Gastroesophageal sphincter (tissue), 3 donors: ENCODE results near the gene HTRA1.

Experiments
- CTCF ChIP-seq, 4 experiments: fragments of 200-600 bp in 2 of 4; fragments of 450-650 bp in 2 of 4; sonication (generic) in 1 of 4; IDR thresholded peaks; one replicate each; pipeline ENCODE4 v1.5.1; 2017 to 2019; ENCODE audit warnings: antibody characterized with exemption in 4 of 4, mild to moderate bottlenecking in 2 of 4, moderate library complexity in 2 of 4
- EP300 ChIP-seq: sonication (generic); formaldehyde crosslinking; IDR thresholded peaks from one replicate; pipeline ENCODE4 v1.6.1; 2017; ENCODE audit warnings: antibody characterized with exemption, mild to moderate bottlenecking
- POLR2A ChIP-seq, 2 donors: fragments of 450-650 bp; IDR thresholded peaks; one replicate each; pipeline ENCODE4 v1.6.1; 2017; ENCODE audit warnings: antibody characterized with exemption in 2 of 2, mild to moderate bottlenecking in 2 of 2, moderate library complexity in 1 of 2
- POLR2AphosphoS5 ChIP-seq: sonication (generic); formaldehyde crosslinking; IDR thresholded peaks from one replicate; pipeline ENCODE4 v1.6.1; 2017; ENCODE audit warnings: antibody characterized with exemption

DNA sequence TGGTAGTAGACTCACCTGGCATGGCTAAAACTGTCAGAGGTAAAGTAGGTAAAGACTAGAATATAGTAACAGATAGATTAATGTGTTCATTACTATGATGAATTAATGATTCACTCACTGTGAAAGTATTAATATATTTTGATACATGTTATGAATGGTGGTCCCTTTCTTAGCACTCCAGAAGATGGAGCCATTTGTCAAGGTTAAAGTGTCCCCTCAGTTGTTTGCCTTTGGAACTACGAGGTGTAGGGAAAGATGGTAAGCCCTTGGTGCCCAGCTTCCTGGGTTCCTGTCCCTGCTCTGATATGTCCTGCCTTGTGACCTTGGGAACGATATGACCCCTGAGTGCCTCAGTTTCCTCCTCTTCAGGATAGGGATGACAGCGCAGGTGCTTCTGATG is 49.4 kb downstream of the HTRA1 start:
- TF ChIP-seq CTCF (IDR thresholded peaks at IDR 0.05) (no peak), POLR2AphosphoS5 (no peak), POLR2A (IDR thresholded peaks at IDR 0.05) (no peak), EP300 (no peak)
